GM18519 (cell line): ENCODE data around the gene WDTC1.

Experiments
- ATAC-seq: cut with Tn5 transposase; IDR thresholded peaks from one replicate; pipeline ENCODE4 v1.9.1; 2021; ENCODE audit warnings: mild to moderate bottlenecking, moderate library complexity; ENCODE audit not compliant: unreplicated experiment, low FRiP score

The WDTC1 gene

DNA sequence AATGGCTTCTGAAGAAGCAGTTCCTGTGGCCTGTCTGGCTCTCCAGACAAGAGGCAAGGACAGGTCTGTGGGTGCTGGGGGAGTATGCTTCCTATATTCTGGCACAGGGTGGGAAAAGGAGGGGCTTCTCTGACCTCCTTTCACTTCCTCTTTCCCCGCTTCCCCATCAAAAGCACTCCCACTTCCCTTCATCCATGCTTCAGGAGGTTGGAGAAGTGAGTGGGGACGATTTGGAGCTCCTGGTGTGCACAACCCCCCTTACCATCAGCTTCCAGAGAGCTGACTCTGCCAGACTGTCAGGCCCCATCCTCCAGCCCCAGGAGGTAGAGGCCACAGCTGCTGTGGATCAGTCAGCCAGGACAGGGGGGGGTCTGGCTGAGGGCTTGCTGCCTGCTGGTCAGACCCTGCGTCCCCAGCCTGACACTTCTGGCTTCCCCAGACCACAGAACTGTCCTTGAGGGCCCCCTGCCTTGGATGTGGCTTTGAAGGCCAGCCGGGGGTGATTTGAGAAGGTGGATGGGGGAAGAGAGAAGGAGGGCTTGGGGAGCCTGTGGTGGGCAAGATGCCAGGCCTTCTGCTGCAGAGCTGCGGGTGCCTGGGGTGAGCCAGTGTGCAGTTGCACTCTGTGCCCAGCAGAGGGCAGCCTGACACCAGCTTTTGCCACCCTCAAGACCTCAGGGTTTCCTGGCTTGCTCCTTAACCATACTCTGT lies 66.1 kb downstream of the WDTC1 start:
- ATAC-seq, result no peak

DNA sequence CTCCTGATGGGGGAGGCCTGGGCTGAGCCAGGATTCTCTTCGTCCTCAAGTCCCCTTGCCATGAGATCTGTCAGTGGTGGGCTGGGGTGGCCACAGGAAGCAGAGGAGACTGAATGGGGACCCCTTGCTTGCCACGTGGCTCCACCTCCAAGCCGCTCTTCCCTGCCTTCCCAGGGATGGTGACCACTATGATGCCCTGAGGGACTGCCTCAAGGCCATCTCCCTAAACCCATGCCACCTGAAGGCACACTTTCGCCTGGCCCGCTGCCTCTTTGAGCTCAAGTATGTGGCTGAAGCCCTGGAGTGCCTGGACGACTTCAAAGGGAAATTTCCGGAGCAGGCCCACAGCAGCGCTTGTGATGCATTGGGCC lies 66.6 kb downstream of the WDTC1 start:
- ATAC-seq, result no peak

DNA sequence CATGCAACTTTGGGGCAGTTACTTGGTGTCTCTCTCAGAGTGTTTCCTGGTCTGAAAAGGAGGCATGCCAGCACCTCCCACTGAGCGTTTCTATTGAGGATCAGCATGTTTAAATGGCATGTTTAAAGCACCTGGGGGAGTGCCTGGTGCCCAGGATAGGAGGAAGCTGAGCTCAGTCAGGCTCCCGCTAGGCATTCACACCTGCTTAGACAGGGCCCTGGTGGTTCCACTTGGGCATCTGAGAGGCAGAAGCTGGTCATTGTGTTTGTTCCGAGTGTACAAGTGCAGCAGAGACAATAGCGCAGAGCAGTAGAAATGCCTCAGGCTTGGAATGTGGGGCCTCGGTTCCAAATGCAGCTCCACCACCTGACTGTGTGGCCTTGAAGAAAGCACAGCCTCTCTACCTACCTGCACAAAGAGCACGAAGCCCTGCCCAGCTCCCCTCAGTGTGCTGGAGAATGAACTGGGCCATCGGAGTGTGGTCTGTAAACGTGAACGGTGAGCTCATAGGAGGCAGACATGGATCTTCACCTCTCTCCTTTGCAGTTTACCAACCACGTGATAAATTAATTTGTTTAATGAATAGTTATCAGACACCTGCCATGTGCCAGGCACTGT lies 67.3 kb downstream of the WDTC1 start:
- ATAC-seq, result no peak

DNA sequence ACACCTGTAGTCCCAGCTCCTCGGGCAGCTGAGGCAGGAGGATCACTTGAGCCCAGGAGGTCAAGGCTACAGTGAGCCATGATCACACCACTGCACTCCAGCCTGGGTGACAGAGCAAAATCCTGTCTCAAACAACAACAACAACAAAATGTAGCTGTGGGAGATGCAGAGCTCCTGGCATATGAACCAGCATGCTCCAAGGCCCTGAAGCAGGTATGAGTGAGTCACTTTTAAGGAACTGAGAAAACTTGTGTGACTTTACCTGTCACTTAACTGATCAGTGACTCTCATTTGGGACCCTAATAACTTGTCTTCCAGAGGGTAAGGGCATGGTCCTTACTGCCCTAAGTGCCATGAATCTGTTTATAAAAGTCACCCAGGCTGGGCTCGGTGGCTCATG lies 68.2 kb downstream of the WDTC1 start:
- no peak for ATAC-seq

DNA sequence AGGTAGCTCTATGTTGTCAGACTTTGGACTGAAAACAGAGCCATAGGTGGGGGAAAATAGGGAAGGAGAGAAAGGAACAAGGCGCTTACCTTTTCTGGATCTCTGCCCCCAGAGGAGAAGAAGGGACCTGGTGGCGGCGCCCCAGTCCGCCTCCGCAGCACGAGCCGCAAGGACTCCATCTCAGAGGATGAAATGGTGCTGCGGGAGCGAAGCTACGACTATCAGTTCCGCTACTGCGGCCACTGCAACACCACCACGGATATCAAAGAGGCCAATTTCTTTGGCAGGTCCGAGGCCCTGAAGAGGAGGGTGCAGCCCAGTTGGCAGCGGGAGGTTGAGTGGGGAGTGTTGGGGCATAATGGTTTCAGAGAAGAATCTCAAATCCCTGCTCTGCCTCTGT lies 69.1 kb downstream of the WDTC1 start:
- ATAC-seq, result no peak

DNA sequence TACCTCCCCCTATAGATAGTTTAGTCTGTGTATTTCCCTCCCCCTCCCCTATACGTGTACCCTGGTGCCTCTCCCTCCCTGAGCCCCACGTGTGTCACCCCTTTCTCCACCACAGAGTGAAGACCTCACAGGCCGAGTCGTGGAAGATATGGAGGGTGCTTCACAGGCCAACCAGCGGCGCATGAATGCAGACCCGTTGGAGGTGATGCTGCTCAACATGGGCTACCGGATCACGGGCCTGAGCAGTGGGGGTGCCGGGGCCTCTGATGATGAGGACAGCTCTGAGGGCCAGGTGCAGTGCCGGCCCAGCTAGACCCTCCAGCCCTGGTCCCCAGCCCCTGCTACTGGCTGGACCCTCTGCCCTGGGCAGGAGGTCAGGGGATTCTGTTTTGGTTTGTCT lies 71.6 kb downstream of the WDTC1 start:
- no peak for ATAC-seq

DNA sequence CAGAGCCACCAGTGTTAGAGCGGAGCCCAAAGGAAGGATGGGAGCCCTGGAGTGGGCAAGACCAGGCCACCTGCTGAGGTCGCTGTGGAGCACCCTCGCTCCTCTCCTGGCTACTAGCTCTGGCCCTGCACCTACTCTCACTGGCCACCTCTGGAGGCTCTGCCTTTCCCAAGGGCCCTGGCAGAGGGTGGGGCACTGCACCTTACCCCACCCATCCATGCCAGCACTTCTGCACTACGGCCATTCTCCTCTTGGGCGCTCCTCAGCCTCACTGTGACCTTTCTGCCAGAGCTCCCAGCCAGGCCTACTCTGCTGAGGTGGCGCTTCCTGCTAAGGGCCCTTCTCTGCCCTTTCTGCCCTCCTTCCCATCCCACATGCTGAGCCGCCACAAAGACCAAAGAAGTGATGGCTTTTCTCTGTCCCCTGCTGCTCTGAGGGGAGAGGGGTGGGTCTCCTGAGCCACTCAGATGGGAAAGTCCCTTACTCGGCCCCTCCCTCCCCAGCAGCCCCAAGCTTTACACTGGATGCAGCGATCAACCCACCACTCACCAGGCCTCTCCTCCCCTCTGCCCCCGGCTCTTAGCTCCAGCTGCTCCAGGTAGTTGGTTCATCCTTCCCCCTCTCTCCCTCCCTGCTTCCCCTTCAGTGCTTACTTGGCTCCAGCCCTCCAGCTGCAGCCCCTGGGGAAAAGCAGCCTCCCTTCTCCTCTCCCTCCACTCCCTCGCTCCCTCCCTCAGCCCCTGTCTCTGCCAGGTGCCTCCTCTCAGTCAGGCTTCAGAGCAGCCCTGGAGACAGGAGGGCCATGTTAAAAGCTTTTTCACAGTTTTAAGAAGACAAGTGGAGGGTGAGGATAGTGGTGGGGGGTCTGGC lies 72.7 kb downstream of the WDTC1 start:
- no peak for ATAC-seq

DNA sequence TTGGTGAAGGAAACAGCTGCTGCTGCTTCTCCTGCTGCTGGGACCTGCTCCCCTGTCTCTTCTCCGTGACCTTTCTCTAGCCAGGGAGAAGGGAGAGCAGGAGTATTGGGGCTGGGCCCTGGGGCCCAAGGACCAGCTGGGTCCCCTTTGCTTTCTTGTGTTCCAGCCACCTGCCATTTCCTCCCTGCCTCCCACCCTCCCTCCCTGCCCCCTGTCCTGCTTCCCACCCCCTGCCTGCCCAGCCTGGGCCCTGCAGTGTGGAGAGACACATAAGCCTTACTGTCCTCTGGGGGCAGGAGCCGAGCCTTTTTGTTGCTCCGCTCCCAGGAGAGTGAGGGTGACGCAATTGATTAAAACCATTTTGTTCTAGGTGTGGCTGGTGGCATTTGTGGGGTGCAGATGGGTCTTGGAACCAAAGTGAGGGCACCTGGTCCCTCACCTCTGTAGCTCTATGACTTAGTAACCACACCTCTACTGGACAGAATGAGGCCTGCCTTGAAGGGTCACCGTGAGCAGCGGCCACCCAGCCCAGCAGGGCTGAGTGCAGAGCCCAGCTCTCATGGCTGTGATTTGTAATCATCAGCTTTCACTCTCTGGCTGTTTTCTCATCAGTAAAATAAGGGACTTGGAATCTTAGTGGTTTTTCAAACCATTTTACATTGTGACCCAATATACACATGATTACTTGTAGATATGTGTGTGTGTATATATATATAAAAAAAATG lies 73.6 kb downstream of the WDTC1 start:
- ATAC-seq, result no peak

DNA sequence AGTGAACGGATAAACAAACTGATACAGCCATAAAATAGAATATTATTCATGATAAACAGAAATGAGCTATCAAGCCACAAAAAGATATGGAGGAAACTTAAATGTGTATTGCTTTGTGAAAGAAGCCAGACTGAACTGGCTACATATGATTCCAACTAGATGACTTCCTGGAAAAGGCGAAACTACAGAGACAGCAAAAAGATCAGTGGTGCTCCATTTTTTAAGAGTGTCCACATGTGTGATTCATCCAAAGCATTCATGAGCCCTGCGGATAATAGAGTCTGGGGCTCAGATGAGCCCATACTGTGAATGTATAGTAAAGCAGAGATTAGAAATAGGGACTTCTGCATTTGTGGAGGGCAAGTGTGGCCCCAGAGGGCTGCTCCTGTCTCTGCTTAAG lies 79.7 kb downstream of the WDTC1 start:
- no peak for ATAC-seq

DNA sequence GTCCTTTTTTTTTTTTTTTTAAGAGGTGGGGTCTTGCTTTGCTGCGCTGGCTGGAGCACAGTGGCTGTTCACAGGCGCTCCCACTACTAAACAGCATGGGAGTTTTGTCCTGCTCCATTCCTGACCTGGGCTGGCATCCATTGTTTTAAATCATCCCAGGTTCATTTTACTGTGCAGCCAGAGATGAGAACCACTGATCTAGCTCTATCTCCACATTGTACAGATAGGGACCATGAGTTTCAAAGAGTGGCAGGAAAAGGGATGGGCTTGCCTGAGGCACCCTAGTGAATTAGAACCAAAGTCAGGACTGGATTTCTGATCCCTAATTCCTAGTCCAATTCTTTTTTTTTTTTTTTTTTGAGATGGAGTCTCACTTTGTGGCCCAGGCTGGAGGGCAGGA lies 80.3 kb downstream of the WDTC1 start:
- ATAC-seq, result no peak

DNA sequence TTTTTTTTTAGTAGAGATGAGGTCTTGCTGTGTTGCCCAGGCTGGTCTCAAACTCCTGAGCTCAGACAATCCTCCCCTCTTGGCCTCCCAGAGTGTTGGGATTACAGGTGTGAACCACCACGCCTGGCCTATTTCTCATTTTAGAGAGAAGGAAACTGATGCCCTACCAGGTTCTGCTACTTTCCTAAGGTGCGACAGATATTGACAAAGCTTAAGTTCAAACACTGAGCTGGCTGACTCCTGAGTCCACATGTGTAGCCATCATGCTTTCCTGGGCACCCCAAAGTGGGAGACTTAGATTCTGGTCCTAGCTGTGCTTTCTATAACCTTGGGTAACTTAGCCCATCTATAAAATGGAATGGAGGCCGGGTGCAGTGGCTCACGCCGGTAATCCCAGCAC lies 82.4 kb downstream of the WDTC1 start:
- no peak for ATAC-seq

DNA sequence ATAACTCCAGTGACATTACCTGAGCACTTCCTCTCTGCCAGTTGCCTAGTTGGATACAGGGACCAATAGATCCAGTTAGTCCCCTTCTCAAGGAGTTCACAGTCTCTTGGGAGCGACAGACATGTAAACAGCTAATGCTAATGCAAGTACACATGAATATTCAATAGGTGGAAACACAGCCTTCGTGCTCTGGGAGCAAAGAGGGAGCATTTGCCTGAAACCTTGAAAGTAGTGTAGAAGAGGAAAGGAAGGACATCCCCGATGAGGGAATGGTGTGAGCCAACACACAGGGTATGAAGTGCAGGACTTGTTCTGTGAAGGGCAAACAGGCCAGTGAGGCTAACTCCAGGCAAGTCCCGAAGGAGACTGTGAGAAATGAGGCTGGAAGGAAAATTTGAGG lies 83.7 kb downstream of the WDTC1 start:
- no peak for ATAC-seq

DNA sequence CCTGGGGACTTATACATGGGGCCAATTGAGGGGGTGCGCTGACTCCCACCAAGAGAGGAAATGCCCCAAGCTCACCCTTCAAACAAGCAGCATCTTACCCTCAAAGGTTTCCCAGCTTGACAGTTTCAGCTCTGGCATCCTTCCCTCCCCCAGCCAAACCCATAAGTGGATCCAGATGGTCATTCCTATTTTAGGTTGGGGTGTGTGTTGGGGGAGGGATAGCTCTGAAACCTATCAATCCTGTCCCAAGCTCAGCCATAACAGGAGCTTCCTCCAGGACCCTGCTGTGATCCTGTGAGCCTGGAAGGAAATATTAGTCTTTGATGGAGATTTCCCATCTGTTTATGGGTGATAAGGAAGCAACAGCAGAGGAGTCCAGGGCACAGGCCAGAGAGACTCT lies 84.2 kb downstream of the WDTC1 start:
- no peak for ATAC-seq

DNA sequence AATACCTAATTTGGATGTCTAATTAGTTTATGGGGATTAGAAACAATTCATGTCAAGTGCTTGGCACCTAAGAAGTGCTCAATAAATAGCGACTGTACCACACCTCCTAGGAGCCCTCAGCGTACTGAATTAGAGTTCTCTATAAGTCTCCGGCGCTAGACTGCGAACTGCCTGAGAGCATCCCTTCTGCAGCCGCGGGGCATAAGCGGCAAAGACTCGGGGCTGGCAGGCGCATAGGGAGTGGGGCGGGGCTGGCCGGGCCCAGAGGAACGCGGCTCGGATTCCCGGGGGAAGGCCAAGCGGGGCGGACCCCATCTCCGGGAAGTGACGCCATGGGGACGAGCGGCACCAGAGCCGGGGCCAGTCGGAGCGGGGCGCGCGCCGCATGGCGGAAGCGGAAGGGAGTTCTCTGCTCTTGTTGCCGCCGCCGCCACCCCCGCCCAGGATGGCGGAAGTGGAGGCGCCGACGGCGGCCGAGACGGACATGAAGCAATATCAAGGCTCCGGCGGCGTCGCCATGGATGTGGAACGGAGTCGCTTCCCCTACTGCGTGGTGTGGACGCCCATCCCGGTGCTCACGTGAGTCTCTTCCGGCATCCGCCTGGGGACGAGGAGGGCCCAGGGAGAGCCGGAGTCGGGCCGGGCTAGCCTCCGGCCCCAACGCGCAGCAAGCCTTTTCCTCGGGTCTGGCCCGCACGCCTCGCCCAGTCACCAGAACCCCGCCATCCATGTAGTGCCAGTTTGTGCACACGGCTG lies 87.6 kb downstream of the WDTC1 start, which contains the start of gene TMEM222:
Gene TMEM222 (plus strand): TSS at position 351 of the 756 bp plus-strand sequence. CDS start 35 bp downstream, at position 386.
- peak; percentile 70 for ATAC-seq

DNA sequence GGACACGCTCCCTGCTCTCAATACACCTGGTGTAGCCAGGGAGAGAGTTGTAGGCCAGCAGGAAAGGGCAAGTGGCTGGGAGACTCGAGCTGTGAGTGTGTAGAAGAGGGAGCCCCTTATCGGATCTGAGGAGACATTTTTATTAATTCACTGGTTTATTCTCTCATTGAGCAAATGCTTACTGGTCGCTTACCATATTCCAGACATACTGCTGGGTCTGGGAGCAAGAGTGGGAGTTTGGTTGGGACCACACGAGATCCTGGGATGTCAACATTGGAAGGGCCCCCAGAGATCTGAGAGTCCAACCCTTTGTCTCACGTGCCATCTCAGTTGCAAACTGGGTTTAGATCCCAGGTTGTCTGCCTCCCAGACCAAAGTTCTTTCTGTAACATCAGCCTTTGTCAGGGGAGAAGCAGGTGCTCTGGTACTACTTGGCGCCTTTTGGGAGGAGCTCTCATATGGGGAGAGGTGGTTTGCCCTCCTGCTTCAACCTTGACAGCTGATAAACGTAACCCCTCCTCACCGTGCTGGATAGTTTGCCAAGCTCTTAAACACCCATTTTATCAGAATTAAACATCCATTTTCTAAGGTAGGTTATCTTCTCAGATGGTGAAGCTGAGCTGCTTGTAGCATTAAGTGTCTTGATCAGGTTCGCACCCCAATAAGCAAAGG lies 88.3 kb downstream of the WDTC1 start:
- ATAC-seq, result no peak

DNA sequence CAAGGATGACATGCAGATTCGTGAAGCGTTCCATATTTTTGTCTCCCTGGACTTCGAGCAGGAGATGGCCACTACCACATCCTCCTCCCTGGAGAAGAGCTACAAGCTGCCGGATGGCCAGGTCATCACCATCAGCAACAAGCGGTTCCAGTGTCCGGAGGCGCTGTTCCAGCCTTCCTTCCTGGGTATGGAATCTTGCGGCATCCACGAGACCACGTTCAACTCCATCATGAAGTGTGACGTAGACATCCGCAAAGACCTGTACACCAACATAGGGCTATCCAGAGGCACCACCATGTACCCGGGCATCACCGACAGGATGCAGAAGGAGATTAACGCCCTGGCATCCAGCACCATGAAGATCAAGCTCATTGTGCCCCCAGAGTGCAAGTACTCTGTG lies 90.9 kb downstream of the WDTC1 start:
- ATAC-seq, result no peak

DNA sequence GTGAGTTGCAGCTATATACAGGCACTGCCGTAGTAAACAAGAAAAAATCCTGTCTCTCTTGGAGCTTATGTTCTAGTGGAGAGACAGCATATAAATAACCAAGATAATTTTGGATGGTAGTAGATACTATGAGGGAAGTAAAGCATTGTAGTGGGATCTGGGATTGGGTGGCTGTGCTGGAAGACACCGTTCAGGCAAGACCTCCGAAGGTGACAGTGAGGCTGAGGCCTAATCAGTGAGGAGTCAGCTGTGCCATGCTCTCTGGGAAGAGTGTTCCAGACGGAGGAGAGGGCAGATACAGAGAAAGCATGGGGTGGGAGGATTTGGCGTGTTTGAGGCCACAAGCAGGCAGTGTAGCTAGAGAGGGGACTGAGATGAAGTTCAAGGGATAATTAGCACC lies 93.5 kb downstream of the WDTC1 start:
- ATAC-seq, result no peak

DNA sequence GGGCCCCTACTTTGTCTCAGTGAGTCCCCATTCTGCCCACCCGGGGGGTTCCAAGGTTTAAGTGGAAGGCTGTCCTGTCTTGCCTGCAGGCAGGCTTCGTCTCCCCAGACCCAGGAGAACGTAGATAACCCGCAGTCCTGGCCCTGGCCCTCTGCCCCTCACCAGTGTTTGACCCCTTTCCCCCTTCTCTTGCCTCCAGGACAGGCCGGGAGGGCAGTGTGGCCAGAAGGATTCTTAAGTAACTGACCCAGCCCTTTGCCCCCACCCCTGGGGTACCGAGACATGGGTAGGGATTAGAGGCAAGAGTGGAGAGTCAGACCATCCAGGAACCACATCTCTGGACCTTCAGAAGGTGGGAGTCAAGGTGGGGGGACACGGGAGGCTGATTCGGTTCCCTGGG lies 96.4 kb downstream of the WDTC1 start:
- ATAC-seq, result no peak

DNA sequence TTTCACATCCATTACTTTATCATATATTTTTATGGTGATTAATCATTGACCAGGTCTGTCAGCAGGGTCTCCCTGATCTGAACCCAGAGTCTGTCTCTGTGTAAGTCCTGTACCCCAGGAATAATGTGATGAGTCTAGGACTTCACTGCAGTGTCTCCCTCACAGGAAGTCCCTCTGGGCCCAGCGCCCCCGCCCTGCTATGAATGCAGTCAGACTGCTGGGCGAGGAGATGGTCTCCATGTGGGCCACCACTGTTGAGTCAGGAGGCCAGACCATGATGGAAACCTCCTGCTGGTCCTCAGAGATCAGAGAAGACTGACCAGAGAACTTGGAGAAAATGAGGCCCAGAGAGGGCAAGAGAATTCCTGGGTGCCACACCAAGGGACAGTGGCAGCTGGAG lies 97.0 kb downstream of the WDTC1 start:
- ATAC-seq, result no peak

DNA sequence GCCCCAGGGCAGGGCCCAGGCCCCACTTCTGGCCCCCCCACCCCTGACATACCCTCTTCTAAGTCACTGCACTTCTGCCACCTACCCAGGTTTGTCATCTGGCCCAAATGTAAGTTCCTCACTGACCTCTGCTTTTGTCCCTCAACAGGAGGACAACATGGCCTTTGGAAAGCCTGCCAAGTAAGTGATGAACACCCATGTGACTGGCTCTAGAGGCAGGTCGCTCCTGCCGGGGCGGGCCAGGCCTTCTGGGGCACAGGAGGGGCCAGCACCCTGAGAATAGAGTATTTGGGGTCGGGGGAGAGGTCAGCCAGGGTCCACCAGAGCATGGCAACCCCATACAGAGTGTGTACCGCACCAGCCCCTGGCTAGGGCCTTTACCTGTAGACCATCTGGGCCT lies 97.5 kb downstream of the WDTC1 start:
- ATAC-seq, result no peak
